ENCODE data around the gene STON2.

- no peak for TF ChIP-seq CTCF (IDR thresholded peaks at IDR 0.05)
- no peak for TF ChIP-seq POLR2AphosphoS5 (IDR thresholded peaks at IDR 0.05)
These were observed 33.2 kb downstream of the STON2 start for GRCh38 chr14:81366884-81367283.

All from prostate gland (tissue), 2 donors.